IMR-90 (cell line): ENCODE measurements around the gene PDIA3.

ENCODE experiments used
- CEBPB ChIP-seq: IDR thresholded peaks from 2 replicates; pipeline ENCODE4 v1.6.1; 2012; ENCODE audit warnings: low read depth, low read length, improper control_type of control experiment
- FOS ChIP-seq: fragments of 150-350 bp; IDR thresholded peaks from 2 replicates; pipeline ENCODE4 v1.6.1; 2016; ENCODE audit warnings: low read depth, low read length
- MAZ ChIP-seq: IDR thresholded peaks from 2 replicates; pipeline ENCODE4 v1.6.1; 2012; ENCODE audit warnings: low read depth, mild to moderate bottlenecking, low read length, improper control_type of control experiment, moderate library complexity, borderline replicate concordance
- MXI1 ChIP-seq: IDR thresholded peaks from 2 replicates; pipeline ENCODE4 v1.6.1; 2012; ENCODE audit warnings: low read depth, mild to moderate bottlenecking, low read length, moderate library complexity, borderline replicate concordance
- NFE2L2 ChIP-seq: fragments of 150-350 bp; IDR thresholded peaks from 2 replicates; pipeline ENCODE4 v1.6.1; 2016; ENCODE audit warnings: low read depth, mild to moderate bottlenecking, low read length
- POLR2A ChIP-seq: IDR thresholded peaks from 2 replicates; pipeline ENCODE4 v1.6.1; 2012; ENCODE audit warnings: mild to moderate bottlenecking, low read depth, low read length
- RAD21 ChIP-seq: IDR thresholded peaks from 2 replicates; pipeline ENCODE4 v1.6.1; 2012; ENCODE audit warnings: low read length, improper control_type of control experiment
- RCOR1 ChIP-seq: IDR thresholded peaks from 2 replicates; pipeline ENCODE4 v1.6.1; 2012; ENCODE audit warnings: mild to moderate bottlenecking, low read length, improper control_type of control experiment; ENCODE audit not compliant: insufficient replicate concordance
- RFX5 ChIP-seq: IDR thresholded peaks from 2 replicates; pipeline ENCODE4 v1.8.0; 2012; ENCODE audit warnings: low read depth, mild to moderate bottlenecking, low read length, moderate library complexity
- TF ChIP-seq, protein P1 (sequence below): conservative IDR thresholded peaks from 2 replicates; pipeline ENCODE4 v1.5.1; 2012; ENCODE audit warnings: mild to moderate bottlenecking, low read depth, low read length, improper control_type of control experiment
- TF ChIP-seq, protein P2 (sequence below): fragments of 150-350 bp; IDR thresholded peaks from 2 replicates; pipeline ENCODE4 v1.6.1; 2016; ENCODE audit warnings: low read depth, mild to moderate bottlenecking, low read length, moderate library complexity, borderline replicate concordance
- TF ChIP-seq, protein P3 (sequence below): fragments of 150-350 bp; IDR thresholded peaks from 2 replicates; pipeline ENCODE4 v1.6.1; 2017; ENCODE audit warnings: mild to moderate bottlenecking, antibody characterized with exemption, low read length, low read depth

DNA sequence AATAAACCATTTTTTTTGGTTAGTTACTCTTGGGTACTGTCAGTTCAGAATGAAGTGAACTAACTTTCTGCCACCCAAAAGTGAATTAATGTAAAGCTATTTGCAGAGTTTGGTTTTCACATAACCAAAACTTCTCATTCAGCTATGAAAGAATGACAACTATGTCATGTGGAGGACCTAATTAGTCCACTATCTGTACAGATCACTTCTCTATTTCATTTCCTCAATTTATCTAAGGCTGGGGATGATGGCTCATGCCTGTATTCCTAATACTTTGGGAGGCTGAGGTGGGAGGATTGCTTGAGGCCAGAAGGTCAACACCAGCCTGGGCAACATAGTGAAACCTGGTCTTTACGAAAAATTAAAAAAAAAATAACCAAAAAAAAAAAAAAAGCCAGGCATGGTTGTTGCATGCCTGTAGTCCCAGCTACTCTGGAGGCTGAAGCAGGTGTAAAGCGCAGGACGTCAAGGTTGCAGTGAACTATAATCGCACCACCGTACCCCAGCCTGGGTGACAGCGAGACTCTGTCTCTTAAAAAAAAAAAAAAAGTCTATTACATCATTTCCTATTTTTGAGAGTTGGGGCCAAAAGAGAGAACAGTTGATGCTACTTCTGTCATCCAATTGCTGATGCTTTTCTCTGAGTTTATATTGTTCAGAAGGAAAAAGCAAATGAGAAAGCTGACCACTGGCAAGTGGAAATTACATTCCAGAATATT lies 62.9 kb downstream of the PDIA3 start:
- TF ChIP-seq, protein P1, sequence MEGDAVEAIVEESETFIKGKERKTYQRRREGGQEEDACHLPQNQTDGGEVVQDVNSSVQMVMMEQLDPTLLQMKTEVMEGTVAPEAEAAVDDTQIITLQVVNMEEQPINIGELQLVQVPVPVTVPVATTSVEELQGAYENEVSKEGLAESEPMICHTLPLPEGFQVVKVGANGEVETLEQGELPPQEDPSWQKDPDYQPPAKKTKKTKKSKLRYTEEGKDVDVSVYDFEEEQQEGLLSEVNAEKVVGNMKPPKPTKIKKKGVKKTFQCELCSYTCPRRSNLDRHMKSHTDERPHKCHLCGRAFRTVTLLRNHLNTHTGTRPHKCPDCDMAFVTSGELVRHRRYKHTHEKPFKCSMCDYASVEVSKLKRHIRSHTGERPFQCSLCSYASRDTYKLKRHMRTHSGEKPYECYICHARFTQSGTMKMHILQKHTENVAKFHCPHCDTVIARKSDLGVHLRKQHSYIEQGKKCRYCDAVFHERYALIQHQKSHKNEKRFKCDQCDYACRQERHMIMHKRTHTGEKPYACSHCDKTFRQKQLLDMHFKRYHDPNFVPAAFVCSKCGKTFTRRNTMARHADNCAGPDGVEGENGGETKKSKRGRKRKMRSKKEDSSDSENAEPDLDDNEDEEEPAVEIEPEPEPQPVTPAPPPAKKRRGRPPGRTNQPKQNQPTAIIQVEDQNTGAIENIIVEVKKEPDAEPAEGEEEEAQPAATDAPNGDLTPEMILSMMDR: no peak
- no peak for TF ChIP-seq RCOR1
- TF ChIP-seq POLR2A: no peak
- TF ChIP-seq RFX5: no peak
- TF ChIP-seq FOS: no peak
- no peak for TF ChIP-seq RAD21
- TF ChIP-seq, protein P2, sequence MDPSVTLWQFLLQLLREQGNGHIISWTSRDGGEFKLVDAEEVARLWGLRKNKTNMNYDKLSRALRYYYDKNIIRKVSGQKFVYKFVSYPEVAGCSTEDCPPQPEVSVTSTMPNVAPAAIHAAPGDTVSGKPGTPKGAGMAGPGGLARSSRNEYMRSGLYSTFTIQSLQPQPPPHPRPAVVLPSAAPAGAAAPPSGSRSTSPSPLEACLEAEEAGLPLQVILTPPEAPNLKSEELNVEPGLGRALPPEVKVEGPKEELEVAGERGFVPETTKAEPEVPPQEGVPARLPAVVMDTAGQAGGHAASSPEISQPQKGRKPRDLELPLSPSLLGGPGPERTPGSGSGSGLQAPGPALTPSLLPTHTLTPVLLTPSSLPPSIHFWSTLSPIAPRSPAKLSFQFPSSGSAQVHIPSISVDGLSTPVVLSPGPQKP: no peak
- TF ChIP-seq CEBPB: no peak
- TF ChIP-seq MAZ: no peak
- no peak for TF ChIP-seq MXI1
- no peak for TF ChIP-seq NFE2L2
- TF ChIP-seq, protein P3, sequence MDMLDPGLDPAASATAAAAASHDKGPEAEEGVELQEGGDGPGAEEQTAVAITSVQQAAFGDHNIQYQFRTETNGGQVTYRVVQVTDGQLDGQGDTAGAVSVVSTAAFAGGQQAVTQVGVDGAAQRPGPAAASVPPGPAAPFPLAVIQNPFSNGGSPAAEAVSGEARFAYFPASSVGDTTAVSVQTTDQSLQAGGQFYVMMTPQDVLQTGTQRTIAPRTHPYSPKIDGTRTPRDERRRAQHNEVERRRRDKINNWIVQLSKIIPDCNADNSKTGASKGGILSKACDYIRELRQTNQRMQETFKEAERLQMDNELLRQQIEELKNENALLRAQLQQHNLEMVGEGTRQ: no peak
